ENCODE measurements around the gene HHIPL1.

GRCh38 chr14:99615497-99616157 lies 29.3 kb upstream of the HHIPL1 start:
- TF ChIP-seq CTCF (IDR thresholded peaks at IDR 0.05), result no peak
- no peak for TF ChIP-seq POLR2A (IDR thresholded peaks at IDR 0.05)
